GM06990 (cell line): ENCODE measurements around the gene SLC30A5.

Experiments used
- DNase-seq: peaks from one replicate; pipeline ENCODE4 v3.0.0-alpha.2; 2011; ENCODE audit not compliant: insufficient read length; ENCODE audit errors: extremely low read depth
- H3K27me3 ChIP-seq: replicated peaks from 2 replicates; pipeline ENCODE4 v1.6.0; 2011; ENCODE audit warnings: low read length; ENCODE audit not compliant: control insufficient read depth, insufficient read depth
- H3K36me3 ChIP-seq: 2 replicates; pipeline ENCODE4 v1.5.1; 2011; ENCODE audit warnings: low read length; ENCODE audit not compliant: control insufficient read depth, insufficient read depth
- H3K4me3 ChIP-seq: replicated peaks from 2 replicates; pipeline ENCODE4 v1.5.1; 2011; ENCODE audit warnings: low read depth, mild to moderate bottlenecking, control low read depth, low read length
- TF ChIP-seq, protein P1 (sequence below): IDR thresholded peaks from 2 replicates; pipeline ENCODE4 v1.5.1; 2011; ENCODE audit warnings: low read length, control low read depth, mild to moderate bottlenecking, inconsistent platforms; ENCODE audit not compliant: insufficient read depth, poor library complexity, severe bottlenecking

SLC30A5 gene

DNA sequence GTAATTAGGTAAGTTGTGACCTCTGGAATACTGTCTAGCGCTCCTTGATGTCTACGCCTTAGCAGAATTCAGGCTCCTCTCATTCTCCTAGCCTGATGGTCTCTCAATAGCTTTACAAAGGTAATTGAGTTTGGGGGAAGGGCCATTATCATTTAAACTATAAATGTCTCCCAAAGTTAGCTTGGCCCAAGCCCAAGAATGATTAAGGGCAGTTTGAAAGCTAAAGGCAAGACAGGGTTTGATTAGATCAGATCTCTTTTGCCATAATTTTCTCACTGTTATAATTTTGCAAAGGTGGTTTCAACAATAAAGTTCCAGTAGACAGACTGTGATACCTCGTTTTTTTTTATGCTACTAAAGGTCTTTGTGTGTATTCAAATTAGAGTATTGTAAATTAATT, 3.7 kb upstream of the SLC30A5 start:
- Histone ChIP-seq H3K27me3 (no peaks in the 10 kb centered on the region), H3K36me3 (no peaks in the 10 kb centered on the region), H3K4me3 (no peak overlapping the region)
- no peak for DNase-seq
- TF ChIP-seq, protein P1, sequence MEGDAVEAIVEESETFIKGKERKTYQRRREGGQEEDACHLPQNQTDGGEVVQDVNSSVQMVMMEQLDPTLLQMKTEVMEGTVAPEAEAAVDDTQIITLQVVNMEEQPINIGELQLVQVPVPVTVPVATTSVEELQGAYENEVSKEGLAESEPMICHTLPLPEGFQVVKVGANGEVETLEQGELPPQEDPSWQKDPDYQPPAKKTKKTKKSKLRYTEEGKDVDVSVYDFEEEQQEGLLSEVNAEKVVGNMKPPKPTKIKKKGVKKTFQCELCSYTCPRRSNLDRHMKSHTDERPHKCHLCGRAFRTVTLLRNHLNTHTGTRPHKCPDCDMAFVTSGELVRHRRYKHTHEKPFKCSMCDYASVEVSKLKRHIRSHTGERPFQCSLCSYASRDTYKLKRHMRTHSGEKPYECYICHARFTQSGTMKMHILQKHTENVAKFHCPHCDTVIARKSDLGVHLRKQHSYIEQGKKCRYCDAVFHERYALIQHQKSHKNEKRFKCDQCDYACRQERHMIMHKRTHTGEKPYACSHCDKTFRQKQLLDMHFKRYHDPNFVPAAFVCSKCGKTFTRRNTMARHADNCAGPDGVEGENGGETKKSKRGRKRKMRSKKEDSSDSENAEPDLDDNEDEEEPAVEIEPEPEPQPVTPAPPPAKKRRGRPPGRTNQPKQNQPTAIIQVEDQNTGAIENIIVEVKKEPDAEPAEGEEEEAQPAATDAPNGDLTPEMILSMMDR = no peak

DNA sequence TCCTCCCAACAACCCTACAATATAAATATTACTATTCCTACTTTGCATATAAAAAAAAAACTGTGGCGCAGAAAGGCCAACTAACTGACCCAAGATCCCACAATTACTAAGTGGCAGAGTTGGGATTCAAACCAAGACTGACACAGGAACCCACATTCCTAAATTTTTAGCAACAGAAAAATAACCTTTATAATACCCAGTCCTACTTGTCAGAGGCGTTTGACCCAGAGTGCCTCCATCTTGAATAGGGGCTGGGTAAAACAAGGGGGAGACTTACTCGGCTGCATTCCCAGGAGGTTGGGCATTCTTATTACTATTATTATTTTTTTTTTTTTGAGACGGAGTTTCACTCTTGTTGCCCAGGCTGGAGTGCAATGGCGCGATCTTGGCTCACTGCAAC, 2.0 kb upstream of the SLC30A5 start:
- TF ChIP-seq, protein P1 = no peak
- no peaks in the 10 kb centered on the region for H3K36me3 ChIP-seq
- DNase-seq = no peak
- no peaks in the 10 kb centered on the region for H3K27me3 ChIP-seq
- H3K4me3 ChIP-seq = no peak overlapping the region

- TF ChIP-seq, protein P1 = no peak
- Histone ChIP-seq H3K4me3 (no peak overlapping the region), H3K36me3 (peaks cover 1% of the 10 kb centered on the region; the same call in 1 of the 2 replicates), H3K27me3 (no peaks in the 10 kb centered on the region)
- no peak for DNase-seq
Measured at GRCh38 chr5:69092969-69093368, 845 bp upstream of the SLC30A5 start.

DNA sequence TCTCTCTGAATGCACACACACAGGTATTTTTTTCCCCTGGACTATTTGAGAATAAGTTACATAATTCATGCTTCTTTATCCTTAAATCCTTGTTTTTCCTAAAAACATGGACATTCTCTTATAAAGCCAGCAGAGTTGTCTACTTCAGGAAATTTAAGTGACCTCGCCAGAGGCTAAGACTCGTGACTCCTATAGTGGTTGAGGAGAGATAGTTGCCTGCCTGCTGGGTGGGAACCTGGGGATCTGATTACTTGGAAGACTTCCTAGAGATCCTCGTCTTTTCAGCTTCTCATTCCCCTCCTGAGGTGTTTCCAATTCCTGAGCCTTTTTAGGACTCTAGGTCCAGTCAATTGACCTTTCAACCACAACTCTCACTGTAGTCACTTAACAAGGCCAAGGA, 5.5 kb downstream of the SLC30A5 start:
- Histone ChIP-seq H3K27me3 (no peaks in the 10 kb centered on the region), H3K4me3 (no peak overlapping the region), H3K36me3 (peaks cover 1% of the 10 kb centered on the region; the same call in 1 of the 2 replicates)
- no peak for DNase-seq
- TF ChIP-seq, protein P1 = no peak

- TF ChIP-seq, protein P1 = no peak
- DNase-seq = no peak
- Histone ChIP-seq H3K27me3 (no peaks in the 10 kb centered on the region), H3K4me3 (no peak overlapping the region), H3K36me3 (peaks cover 6% of the 10 kb centered on the region)
Measured at GRCh38 chr5:69103521-69103920, 9.7 kb downstream of the SLC30A5 start.
